Activated CD4-positive, alpha-beta T cell treated with anti-CD3 and anti-CD28 coated beads, Interleukin-2, amount 50 U/mL, for 16 hours (primary cell): ENCODE results near the gene KIF21A.
"Not testable (repeated sequence)": the region's sequence is repeated elsewhere in the genome, so short reads cannot be mapped to it uniquely, and the experiment has no call there.

ENCODE experiments used
- DNase-seq: peaks from one replicate; pipeline ENCODE4 v3.0.0-alpha.2; 2020

Gene KIF21A

GRCh38 chr12:39341179-39341578, 101.7 kb downstream of the KIF21A start:
- DNase-seq: peak; percentile 23

DNA sequence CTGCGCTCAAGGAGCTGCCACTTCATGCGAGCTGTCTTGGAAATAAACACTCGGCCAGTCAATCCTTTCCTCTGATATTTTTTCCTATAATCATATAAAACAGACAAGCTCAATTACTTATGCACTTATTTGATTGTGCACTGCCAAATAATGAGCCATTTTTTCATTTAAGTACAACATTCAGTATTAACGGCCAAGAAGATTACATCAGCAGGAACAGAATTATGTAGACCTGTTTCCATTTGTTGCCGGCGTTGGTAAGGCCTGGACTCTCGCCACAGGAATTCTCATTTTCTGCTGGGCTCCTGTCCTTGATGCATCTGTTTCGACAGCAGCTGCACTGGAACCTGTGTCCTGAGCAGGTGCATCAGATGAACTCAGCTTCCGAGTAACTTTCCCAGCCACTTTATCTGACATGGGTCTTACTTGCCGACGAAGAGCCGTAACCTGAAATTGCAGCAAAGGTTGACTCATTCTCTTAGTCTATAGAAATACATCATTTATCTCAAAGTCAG, 110.2 kb downstream of the KIF21A start:
- no peak for DNase-seq

- no peak for DNase-seq
Measured at GRCh38 chr12:39331539-39332261, 111.2 kb downstream of the KIF21A start.

DNA sequence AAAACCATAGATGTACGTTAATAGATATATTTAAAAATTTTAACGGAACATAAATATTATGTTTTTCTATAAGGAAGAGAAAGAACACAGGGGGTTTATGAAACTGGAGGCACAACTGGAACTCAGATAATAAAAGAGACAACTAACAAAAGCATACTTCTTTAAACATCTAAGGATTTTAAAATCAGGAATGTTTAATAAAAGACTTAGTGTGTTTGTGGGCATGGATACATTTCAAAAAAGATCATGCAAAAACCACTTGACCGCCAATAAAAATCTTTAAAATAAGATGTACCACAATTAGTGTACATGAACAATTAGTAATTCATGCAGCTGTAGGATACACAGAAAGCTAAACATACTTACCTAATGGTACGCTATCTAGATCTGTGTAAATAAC, 113.0 kb downstream of the KIF21A start:
- no peak for DNase-seq

- no peak for DNase-seq
Measured at GRCh38 chr12:39329018-39329417, 113.9 kb downstream of the KIF21A start.

- DNase-seq: no peak
Measured at GRCh38 chr12:39327965-39328364, 115.0 kb downstream of the KIF21A start.

DNA sequence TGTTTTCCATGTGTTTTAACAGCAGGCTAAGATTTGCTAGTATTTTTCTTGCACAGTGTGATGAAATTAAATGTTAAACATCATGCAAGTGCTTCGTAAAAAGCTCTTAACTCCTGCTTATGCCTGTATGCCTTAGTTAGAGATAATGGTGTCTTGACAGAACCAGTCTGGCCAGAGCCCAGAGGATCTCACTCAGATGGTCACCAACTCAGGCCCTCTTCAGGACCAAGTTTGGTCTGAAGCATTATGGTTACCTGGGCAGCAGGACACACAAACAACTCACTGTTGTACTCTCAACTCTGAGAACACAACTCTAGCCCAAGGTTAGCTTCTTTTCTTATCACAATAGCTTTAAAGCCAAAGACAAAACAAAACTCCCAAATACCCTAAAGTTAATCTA, 115.4 kb downstream of the KIF21A start:
- DNase-seq: no peak

- DNase-seq: no peak
Measured at GRCh38 chr12:39319180-39319579, 123.7 kb downstream of the KIF21A start.

DNA sequence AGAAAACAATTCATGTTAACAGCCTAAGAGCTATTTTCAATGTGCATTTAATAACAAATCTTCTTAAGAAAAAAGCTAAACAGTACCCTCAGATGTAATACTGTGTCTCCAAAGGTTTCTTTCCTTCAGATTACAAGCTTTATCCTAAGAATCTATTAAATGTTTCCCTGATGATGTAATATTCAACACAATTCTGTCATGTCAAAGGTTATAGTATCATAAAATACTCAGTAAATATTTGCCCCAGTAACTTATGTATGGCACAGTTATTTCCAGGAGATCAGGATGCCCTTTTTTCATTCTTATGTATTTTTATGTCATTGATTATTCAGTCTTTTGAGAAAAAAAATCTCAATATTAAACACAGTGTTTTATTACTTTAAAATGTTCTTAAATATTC, 128.4 kb downstream of the KIF21A start:
- DNase-seq: no peak

DNA sequence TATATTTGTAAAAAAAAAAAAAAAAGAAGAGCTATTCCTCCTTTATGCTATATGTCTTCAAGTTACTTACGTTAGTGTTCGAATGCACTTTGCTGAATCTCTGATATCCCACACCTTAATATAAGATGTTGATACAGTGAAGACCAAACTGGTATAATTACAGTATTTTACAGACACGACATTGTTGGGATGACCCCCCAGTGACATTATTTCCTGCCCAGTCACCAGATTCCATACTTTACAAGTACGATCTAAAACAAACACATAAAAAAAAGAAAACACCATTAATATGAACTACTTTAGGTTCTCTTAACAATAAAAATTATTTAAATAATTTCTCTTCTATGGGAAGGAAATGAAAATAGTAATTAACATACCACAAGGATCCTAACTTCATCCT, 133.4 kb downstream of the KIF21A start:
- no peak for DNase-seq

DNA sequence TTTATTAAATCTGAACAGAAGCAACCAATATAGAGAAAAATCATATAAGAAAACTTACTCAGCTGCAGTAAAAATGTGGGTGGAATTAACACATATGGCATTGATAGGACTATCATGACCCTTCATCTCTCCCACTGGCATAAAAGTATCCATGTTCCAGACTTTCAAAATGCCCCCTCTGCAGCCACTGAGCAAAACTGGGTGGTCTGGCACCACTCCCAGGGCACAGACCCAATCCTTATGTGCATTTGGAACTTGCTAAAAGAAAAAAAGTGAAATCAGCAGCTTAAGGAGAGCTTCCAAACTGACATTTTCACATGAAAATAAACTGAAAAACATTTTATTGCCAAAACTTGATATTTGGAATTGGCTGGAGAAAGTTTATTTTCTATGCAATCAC, 141.5 kb downstream of the KIF21A start:
- no peak for DNase-seq

DNA sequence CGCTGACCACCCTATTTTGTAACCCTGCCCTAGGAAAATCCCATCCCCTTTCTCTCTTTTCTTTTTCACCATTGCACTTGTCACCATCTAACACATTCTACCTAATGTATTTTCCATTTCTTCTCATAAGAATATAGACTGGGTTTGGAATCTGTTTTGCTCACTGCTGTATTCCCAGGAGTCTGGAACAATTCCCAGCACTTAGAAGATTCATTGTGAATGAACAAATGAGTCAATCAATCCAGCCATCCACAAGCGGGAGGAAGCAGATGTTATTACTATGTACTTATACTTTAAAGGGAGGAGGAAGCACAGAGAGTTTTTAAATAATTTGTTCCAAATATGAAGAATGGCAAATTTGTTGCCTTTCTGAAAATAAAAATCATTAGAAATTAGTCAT, 142.1 kb downstream of the KIF21A start:
- no peak for DNase-seq

- no peak for DNase-seq
Measured at GRCh38 chr12:39297891-39298290, 145.0 kb downstream of the KIF21A start.

GRCh38 chr12:39296496-39296895, 146.4 kb downstream of the KIF21A start:
- no peak for DNase-seq

- DNase-seq: not testable (repeated sequence)
Measured at GRCh38 chr12:39295593-39295992, 147.3 kb downstream of the KIF21A start.

- no peak for DNase-seq
Measured at GRCh38 chr12:39294715-39295114, 148.2 kb downstream of the KIF21A start.

GRCh38 chr12:39292125-39292630, 150.7 kb downstream of the KIF21A start:
- DNase-seq: no peak

GRCh38 chr12:39287817-39288216, 155.1 kb downstream of the KIF21A start:
- no peak for DNase-seq

DNA sequence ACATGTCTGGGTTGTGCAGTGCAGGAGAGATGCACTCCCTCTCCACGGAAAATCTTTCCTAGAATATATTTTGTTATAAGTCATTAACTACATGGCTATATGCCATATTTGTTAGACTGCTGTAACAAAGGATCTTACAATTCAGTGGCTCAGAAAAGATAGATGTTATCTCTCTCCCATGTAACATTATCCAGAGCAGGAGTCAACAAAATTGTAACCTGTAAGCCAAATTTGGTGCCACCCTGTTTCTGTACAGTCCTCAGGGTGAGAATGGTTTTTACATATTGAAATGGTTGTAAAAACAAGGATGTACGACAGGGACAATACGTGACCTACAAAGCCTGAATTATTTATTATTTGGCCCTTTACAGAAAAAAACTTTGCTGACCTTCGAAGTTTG, 155.5 kb downstream of the KIF21A start:
- DNase-seq: no peak

GRCh38 chr12:39278426-39278825, 164.5 kb downstream of the KIF21A start:
- DNase-seq: no peak

DNA sequence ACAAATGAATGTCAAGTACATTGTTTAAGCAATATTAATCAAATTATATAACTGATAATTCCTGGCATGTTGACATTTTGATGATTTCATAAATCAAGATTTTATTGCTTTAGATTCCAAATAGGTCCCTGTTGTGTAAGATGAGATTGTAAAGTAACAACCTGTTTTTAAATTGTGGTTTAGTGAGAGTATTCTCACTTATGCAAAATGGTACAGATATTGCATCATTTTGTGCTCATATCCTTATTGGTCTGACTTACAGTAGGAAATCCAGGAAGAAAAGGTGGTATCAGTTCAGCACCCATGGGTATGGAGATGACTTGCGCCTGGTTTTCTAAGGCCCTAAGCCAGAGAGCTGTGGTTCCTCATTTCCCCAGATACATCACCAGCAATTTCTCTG, 165.5 kb downstream of the KIF21A start:
- peak; percentile 37 for DNase-seq

- no peak for DNase-seq
Measured at GRCh38 chr12:39275846-39276245, 167.1 kb downstream of the KIF21A start.

DNA sequence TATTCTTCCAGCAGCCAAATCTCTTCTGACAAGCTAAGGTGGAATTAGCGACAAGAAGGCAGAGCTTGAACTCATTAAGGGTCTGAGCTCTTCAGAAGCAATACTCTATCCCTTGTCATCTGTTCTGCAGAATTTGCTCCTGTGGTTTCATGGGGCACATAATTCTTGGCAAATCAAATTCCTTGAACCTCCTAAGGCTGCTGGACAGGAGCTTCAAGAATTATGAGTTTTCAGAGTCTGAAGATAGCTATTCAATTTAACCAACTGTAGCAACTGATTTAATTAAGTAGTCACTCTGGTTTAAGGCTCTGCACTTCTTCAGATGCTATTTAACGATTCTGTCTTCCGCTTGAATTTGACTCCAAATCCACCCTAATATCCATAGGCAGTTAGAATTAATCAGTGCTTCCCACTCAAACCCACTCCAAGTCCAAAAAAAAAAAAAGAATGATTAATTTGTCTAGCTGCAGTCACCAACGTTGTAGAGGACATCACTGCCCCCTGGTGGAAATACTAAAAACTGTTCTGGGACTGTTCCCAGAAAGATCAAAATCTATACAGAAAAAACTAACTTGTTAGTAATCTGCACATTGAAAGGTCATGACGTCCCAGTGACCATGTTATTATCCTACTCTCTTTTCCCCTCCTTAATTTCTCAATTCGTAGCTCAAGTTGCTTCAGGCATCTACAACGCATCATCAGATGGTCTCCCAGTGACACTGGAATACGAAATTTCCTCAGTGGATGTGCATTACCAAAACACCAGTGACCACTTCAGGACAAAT, 169.9 kb downstream of the KIF21A start:
- DNase-seq: peak; percentile 37

DNA sequence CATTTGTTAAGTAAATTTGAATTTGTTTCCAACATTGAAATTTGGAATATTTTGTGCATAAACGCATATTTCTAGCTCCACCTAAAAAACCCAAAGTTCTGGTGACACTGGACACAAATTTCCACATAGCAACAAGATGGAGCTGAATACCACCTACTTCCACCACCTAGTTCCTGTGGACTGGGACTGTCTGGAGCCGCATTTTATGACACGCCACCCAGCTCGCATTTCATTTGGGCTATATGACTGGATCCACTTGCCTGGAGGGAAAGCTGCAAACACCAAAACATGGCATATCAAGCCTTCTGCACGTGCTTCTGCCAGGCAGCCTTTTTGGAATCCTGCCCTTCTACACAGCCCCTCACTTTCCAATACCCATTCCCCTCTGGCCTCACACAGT, 173.4 kb downstream of the KIF21A start:
- no peak for DNase-seq
